ENCODE results near the gene RNF111.
A peak's percentile ranks its signal among the peaks of the same experiment; 100 is the strongest.
"Not testable (repeated sequence)": the region's sequence is repeated elsewhere in the genome, so short reads cannot be mapped to it uniquely, and the experiment has no call there.

Gene RNF111

GRCh38 chr15:58987491-58988005 is at the start of gene RNF111:
Gene RNF111, plus strand, starts transcription at chr15:58987663. Its CDS starts 43,160 bp downstream, at chr15:59030823.
- peak; percentile 94 for DNase-seq

- no peak for DNase-seq
These were observed 40.3 kb upstream of the RNF111 start for GRCh38 chr15:58947179-58947578.

- DNase-seq, result no peak
These were observed 36.0 kb upstream of the RNF111 start for GRCh38 chr15:58951388-58952007.

- DNase-seq, result no peak
These were observed 34.7 kb upstream of the RNF111 start for GRCh38 chr15:58952751-58953150.

GRCh38 chr15:58957101-58957973 is 30.1 kb upstream of the RNF111 start:
- DNase-seq, result peak; percentile 50

GRCh38 chr15:58958811-58959210 is 28.7 kb upstream of the RNF111 start:
- no peak for DNase-seq

GRCh38 chr15:58962136-58962535 is 25.3 kb upstream of the RNF111 start:
- DNase-seq, result no peak

- no peak for DNase-seq
These were observed 24.5 kb upstream of the RNF111 start for GRCh38 chr15:58962662-58963565.

GRCh38 chr15:58966698-58967097 is 20.8 kb upstream of the RNF111 start:
- DNase-seq, result no peak

- no peak for DNase-seq
These were observed 20.0 kb upstream of the RNF111 start for GRCh38 chr15:58967479-58967878.

GRCh38 chr15:58977887-58978286 is 9.6 kb upstream of the RNF111 start:
- DNase-seq, result no peak

- DNase-seq, result no peak
These were observed 7.0 kb upstream of the RNF111 start for GRCh38 chr15:58980351-58980939.

- DNase-seq, result no peak
These were observed 5.5 kb upstream of the RNF111 start for GRCh38 chr15:58981808-58982475.

GRCh38 chr15:58983261-58983660 is 4.2 kb upstream of the RNF111 start:
- no peak for DNase-seq

GRCh38 chr15:58985443-58985842 is 2.0 kb upstream of the RNF111 start:
- no peak for DNase-seq

GRCh38 chr15:58987036-58987435 is 427 bp upstream of the RNF111 start:
- no peak for DNase-seq

- DNase-seq, result peak; percentile 61
These were observed 733 bp downstream of the RNF111 start for GRCh38 chr15:58988006-58988785.

GRCh38 chr15:58992181-58992580 is 4.7 kb downstream of the RNF111 start:
- no peak for DNase-seq

GRCh38 chr15:58994906-58995453 is 7.5 kb downstream of the RNF111 start:
- no peak for DNase-seq

GRCh38 chr15:58999694-59000093 is 12.2 kb downstream of the RNF111 start:
- no peak for DNase-seq

GRCh38 chr15:59000251-59000650 is 12.8 kb downstream of the RNF111 start:
- DNase-seq, result not testable (repeated sequence)
